HUDEP-2 (cell line): Measurements from ENCODE around the gene ENTPD6.

Source experiments
- DNase-seq, 76 experiments: peaks; one replicate each; lab custom pipeline; 2025; ENCODE audit not compliant: unreplicated experiment in 76 of 76; lab: John Stamatoyannopoulos, UW

ENTPD6 gene

DNA sequence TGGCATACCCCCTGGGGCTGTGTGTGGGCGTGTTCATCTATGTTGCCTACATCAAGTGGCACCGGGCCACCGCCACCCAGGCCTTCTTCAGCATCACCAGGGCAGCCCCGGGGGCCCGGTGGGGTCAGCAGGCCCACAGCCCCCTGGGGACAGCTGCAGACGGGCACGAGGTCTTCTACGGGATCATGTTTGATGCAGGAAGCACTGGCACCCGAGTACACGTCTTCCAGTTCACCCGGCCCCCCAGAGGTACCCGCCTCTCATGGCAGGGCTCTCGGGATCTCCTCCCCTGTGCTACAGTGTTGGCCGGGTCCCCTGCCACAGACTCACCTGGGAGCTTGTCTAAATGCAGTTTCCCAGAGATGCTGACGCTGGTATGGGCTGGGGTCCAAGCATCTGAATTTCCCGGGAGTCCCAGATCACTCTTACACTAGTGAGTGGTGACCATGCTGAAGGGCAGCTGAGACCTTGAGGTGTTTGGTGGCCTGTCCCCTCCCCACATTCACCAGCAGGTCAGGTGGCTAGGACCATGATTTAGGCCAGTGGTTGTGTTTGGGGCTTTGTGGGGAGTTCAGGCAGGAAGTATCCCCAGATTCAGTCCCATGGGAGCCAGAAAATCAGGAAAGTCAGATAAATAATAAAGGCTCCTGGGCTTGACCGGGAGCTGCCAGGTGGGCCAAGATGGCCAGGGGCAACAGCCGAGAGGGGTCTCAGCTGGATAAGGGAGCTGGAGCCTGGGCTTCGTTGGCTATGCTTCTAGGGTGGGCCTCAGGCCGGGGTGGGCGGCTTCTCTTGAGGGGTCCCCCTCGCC lies 11.8 kb downstream of the ENTPD6 start:
- DNase-seq: no peak

DNA sequence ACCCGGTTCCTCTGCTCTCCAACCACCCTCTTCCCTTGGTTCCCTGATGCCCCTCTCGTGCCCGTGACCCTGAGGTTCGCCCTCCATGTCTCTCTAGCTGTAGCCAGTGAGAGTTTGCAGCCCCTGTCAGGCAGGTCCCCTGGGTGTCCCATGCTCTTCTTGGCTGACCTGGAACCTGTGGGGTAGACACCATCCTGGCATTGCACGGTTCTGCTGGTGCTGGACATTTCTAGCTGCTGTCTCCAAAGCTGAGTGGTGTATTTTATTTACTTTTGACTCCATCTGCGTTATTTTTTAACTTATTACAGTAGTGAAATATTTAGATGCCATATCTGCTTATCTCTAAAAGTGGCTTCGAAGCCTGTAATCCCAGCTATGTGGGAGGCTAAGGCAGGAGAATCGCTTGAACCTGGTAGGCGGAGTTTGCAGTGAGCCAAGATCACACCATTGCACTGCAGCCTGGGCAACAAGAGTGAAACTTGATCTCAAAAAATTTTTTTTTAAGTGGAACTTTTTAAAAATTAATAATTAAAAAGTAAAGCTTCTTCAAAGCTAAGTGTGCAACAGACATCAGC lies 12.5 kb downstream of the ENTPD6 start:
- DNase-seq: no peak

DNA sequence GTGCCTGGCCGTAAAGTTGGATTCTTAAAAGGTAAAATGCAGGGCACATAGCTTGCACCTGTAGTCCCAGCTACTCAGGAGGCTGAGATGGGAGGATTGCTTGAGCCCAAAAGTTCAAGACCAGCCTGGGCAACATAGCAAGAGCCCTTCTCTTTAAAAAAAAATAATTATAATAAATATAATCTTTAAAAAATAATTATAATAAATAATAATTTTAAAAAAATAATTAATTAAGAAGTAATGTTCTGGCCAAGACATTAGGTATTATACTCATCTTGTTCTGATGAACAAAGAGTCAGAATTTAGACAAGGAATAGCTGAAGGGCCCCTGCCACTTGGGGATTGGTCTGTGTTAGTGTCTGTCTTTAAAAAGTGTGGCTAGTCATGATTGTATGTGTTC lies 13.9 kb downstream of the ENTPD6 start:
- no peak for DNase-seq

DNA sequence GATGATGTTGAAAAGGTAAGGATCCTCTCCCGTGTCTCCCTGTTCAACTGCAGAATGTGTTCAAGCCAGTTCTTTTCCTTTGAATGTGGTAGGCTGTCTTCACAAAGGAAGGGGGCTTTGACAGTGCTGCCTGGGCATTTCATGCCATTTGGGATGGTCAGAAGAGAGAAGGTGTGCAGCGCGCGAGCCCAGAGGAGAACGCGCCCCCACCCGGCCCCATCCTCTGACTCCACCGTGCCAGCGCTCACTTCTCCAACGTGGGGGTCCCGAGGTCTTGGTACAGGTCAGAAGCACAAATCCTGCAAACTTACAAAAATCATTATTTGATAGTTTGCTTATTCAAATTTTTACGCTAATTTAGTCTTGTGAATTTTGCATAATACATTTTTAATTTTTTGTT lies 14.4 kb downstream of the ENTPD6 start:
- no peak for DNase-seq

DNA sequence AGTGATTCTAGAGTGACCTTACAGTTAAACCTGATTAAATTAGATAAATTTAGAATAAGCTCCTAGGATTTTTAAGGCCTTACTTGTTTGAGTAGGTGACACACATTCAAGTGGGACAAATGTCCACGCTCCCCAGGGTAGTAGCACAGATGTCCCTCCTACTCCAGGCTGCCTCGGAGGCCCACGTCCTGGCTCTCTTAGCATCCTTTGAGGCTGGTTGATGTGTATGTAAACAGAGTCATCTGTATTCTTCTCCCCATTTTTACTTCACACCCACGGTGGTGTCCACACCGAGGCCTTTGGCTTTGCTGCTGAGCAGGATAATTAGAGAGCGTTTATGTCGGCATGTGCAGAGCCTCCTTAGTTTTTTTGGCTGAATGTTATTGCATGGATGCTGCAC lies 15.8 kb downstream of the ENTPD6 start:
- no peak for DNase-seq

DNA sequence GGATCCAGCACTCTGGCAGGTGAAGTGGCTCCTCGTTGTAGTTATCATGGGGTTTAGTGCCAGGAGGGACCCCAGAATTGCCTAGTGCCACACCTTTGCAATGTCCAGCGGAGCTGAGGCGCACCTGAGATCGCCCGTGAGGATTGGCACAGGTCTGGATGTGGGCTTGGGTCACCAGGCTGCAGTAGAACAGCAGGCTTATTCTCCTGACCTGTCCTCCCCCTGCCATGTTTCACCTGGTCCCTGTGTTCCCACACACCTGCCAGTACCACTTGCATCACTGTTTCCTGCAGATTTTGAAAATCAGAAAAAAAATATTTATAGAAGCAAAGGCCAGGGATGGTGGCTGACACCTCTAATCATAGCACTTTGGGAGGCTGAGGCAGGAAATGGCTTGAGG lies 16.7 kb downstream of the ENTPD6 start:
- DNase-seq: no peak

DNA sequence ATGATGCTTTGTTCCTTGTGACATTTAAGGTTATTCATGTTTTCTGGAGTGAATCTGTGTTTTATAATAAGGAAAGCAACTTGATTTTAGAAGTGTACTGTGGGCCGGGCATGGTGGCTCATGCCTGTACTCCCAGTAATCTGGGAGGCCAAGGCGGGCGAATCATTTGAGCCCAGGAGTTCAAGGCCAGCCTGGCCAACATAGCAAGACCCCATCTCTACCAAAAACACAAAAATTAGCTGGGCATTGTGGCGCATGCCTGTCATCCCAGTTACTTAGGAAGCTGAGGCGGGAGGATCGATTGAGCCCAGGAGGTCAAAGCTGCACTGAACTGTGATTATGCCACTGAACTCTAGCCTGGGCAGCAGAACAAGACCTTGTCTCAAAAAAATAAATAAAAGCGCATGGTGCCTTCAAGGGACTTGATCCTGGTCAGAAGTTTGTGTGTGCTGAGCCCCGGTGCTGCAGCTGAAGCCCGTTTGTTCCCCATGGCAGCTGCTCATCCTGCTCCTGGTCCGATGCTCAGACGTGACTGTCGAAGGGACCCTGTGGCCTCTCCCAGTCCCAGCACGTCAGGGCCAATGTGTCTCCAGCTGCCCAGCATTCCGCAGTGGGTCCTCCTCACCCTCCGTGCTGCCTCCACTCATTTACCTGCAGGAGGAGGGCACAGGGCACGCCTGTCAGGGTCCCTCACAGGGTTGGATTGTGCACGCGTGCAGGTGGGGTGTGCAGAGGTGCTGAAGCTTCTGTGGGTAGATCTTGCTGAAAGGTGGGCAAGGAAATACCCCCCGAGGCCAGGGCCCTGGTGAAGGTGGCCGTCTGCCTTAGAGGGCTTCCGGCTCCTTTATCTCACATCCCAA lies 18.3 kb downstream of the ENTPD6 start:
- no peak for DNase-seq

DNA sequence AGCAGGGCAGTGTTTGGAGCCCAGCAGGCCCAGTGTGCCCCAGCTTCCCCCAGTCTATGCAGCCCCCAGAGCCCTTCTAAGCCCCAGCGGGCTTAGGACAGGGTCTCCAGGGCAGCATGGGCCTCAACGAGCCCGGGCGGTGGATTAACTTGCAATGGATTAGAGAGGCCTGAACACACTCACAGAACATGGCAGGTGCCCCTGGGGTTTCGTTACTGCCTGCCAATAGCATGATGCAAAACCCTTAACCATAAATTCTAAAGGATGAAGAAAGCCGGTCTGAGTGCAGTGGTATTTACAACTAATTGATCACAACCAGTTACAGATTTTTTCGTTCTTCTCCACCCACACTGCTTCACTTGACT lies 18.9 kb downstream of the ENTPD6 start:
- no peak for DNase-seq

DNA sequence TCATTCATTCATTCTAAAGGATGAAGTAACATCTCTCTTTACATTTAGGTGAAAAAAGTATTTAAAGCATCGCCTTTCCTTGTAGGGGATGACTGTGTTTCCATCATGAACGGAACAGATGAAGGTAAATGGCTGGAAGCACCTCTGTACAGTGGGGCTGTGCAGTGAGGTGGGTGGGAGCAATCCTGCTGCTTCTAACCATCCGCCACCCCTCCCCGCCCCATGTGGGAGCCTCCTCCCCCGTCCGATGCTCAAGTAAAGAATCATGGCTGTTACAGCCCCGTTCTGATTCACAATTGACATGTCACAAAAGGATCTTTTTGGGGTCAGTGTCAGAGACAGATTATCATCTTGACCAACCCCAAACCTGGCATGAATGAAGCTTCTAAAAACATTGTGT lies 19.3 kb downstream of the ENTPD6 start:
- DNase-seq: no peak

DNA sequence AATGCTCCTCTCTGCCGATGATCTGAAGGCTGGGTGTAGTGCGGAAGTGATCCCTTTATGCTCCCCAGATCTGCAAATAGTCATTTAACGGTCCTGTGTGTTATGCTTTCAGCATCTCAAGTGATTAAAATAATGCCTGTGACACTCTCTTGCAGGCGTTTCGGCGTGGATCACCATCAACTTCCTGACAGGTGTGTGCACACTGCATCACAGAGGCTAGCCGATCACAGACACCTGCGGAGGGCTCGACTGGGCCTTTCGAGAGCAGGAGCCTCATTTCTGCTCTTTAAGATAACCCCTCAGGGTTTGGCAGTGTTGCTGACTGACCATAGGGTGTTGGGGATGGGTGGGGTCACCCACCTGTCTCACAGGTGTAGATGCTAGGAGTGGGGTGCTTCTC lies 20.0 kb downstream of the ENTPD6 start:
- no peak for DNase-seq

DNA sequence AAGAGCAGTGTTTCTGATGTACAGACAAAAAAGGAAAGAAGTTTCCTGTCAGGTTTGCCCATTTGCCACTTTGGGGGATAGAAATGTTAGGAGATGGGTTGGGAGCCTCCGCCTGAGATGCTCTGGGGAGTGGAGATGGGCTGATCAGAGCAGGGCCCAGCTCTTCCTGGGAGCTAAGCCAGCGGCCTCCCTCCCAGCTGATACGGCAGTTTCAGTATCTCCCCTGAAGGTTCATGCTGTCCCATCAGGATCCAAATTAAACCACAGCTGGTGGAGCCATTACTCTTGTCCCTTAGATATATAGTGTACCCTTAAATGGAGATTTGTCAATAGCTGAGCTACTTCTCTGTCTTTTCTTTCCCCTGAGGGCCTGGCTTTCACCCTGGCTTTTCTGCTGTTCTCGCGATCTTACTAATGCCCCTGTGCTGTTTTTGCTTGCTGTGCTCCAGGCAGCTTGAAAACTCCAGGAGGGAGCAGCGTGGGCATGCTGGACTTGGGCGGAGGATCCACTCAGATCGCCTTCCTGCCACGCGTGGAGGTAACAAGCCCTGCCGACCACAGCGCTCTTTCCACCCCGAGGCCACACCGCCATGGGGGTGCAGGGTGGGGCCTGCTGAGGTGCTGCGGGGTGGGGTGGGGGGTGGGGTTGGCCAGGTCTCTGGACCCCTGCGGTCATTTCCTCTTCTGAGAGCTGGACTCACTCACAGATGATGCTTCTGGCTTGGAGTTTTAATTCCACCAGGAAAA lies 20.9 kb downstream of the ENTPD6 start:
- DNase-seq: no peak

DNA sequence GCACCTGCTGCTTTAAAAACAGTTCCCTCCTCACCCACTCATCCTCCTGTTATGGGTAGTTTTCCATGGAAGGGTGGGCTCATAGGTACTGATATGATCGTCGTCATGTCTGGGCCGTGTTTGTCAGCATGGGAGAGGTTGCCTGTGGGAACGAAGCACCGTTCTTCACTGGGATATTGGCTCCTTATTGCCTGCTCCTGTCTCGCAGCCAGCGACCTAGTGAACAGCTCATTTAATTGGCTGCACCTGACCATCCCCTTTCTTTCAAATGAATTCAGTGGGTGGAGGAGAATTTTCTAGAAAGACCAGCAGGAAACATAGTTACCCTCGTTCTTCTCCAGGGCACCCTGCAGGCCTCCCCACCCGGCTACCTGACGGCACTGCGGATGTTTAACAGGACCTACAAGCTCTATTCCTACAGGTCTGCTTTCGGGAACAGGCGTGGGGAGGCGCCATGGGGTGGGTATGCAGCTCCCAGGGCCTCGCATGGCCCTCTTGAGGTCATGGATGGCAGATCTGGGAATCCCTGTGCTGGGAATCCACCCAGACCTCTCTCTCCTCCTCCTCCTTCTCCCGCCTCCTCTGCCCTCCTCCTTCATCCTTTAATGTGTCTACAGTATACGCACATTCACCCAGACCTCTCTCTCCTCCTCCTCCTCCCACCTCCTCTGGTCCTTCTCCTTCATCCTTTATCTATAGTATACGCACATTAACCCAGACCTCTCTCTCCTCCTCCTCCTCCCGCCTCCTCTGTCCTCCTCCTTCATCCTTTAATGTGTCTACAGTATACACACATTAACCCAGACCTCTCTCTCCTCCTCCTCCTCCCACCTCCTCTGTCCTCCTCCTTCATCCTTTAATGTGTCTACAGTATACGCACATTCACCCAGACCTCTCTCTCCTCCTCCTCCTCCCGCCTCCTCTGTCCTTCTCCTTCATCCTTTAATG lies 21.9 kb downstream of the ENTPD6 start:
- no peak for DNase-seq

DNA sequence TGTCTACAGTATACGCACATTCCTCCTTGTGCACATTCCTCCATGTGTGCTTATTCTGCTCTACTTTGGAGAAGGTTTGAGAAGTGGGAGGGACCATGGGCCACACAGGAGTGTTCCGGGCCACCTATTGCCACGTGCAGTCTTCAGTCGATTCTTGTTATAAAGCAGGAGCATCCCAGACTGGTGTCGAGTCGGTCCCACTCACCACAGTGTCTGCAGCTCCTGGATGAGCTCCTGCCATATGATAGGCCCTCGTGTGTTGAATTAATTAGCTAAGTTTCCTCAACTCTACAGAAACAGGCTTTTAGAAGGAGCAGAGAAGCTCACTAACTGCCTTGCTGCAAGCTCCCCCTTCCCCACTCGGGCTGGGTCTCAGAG lies 22.6 kb downstream of the ENTPD6 start:
- no peak for DNase-seq

DNA sequence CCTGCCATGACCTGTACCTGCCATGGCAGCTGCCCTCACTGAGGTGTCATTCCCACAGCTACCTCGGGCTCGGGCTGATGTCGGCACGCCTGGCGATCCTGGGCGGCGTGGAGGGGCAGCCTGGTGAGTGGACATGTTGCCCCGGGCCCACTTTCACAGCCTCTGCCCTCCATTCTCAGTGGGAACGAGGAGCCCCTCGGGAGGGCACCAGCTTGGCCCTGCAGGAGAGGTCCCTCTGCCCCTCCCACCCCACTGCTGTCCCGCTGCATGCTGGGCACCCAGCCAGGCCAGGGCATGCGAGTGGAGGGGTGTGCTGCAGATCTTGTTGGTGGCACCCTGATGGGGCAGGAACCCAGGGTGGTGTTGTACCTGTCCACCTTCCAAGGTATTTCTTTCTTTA lies 23.0 kb downstream of the ENTPD6 start:
- DNase-seq: no peak

DNA sequence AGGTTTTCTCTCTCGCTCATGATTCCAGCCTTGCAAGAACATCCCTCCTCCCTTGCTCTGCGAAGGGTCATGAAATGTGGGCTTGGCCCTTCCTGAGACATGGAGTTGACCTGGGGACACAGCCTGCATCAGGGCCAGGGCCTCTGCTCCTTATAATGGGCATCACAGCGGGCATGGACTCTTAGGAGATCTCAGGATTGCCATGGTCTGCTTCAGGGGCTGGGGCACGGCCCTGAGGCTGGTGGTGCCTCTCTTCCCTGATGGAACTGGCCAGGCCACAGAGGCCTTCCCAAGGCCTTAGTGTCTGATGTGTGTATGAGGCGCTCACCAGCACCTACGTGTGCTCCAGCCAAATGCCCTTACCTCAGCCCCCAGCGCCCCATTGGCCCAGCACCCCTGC lies 23.9 kb downstream of the ENTPD6 start:
- DNase-seq: no peak

DNA sequence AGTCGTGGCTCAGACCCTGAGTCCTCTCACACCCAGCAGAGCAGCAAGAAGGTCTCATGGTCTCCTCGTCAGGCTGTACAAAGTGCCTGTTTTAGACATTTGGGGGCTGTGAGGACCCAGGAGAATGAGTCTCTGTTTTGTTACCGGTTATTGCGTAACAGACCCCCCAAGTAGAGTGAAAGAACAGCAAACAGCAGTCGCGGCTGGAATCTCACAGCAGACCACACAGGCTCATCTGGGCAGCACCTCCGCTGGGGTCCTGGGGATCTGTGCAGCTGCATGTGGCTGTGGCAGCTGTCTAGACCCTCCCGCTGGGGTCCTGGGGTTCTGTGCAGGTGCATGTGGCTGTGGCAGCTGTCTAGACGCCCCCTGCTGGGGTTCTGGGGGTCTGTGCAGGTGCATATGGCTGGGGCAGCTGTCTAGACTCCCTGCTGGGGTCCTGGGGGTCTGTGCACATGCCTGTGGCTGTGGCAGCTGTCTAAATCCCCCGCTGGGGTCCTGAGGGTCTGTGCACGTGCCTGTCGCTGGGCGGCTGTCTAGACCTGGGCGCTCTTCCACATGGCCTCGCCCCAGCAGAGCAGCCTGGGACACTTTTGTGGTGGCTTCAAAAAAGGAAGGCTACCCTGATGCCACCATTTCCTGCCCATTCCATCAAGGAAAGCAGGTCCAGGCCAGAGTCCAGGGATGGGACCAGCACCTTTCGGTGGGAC lies 24.7 kb downstream of the ENTPD6 start:
- DNase-seq: peak in 3 of 76 experiments; percentile 7 to 15 (median 8)

DNA sequence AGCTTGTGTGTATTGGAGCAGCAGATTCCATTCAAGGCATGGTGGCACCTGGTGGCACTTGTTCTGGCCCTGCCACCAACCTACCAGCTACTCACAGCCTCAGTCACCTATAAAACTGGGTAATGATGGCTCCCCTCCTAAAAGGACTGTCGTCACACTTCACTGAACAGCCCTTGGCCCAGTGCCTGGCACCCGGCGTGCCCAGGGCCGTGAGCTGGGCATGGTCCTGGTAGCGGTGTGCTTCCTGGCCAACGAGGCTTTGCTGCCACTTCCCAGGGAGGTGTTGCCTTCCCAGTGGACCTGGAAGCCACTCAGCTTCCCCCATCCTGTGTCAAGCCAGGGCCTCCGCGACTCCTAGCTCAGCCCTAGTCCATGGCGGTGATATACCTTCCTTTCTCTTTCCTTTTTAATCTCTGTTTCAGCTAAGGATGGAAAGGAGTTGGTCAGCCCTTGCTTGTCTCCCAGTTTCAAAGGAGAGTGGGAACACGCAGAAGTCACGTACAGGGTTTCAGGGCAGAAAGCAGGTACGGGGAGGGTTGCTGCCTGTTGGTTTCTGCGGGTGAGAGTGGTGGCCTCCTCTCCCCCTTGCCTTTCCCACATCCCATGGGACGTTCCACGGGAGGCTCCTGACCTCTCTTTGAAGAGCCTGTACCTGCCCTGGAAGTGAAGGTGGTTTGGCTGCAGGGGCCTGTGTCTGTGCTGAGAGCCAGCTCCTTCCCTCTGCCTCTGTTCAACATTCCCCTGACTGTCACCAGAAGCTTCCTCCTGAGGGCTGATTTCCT lies 25.5 kb downstream of the ENTPD6 start:
- DNase-seq: no peak

DNA sequence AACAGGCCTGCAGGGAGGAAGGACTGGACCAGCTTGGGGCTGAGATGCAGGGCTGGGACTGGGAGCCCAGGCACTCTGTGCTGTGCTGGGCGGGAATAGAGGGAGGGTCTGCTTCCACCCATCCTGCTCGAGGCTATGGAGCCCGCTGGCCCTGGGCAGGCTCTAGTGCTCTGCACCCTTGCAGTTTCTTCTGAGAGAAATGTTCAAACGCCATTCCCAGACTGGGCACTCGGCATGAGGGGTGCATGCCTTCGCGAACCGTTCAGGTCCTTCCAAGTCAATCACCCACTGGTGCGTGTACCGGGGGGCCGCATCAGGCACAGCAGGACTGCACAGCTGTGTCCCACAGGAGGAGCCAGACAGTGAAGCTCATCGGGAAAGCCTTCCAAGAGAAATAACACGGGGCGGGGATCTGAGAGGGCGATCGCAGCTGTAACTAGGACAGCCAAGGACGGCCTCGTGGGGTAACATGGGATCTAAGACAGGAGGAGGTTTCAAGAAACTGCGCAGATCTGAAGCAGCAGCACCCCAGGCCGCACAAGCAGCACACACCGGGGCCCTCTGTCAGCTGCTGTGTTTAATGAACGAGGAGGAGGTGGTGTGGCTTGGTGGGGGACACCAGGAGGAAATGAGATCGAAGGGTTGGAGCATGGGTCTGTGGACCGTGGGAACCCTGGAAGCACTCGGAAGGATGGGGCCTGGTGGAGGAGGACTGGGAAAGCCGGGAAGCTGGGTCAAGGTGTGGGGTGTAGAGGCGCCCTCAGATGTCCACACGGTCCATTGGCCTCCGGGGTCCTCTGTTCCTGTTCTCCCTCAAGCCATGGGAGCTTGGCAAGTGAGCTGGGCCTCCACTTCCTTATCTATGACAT lies 26.3 kb downstream of the ENTPD6 start:
- DNase-seq: no peak
